Measurements from ENCODE around the gene FAHD1. TPM values are rescaled to one million over a fixed set of nuclear protein-coding genes. Genes with fewer than 3 reads are reported as not detected.

FAHD1 gene
- total RNA-seq, 2 experiments from 2014 or later: 4.1 to 4.5 TPM

- Mint-ChIP-seq H3K27ac (no peak overlapping the region), H3K4me3 (no peak overlapping the region), H3K36me3 (ENCODE audit: low read depth) (no peaks in the 10 kb centered on the region), H3K4me1 (ENCODE audit: low read depth) (peaks cover 5% of the 10 kb centered on the region), H3K27me3 (peaks cover 38% of the 10 kb centered on the region), H3K9me3 (no peaks in the 10 kb centered on the region)
- H3K4me1 ChIP-seq (ENCODE audit: insufficient read depth, low read length): peaks cover 7% of the 10 kb centered on the region
- no peak for ATAC-seq (ENCODE audit: poor library complexity)
- H3K27ac ChIP-seq (ENCODE audit: low read depth in 1 of 2, low read length in 2 of 2): no peak overlapping the region
- no peak overlapping the region for H3K4me3 ChIP-seq (ENCODE audit: low read length)
- intact Hi-C loops (cut with DNase I, micrococcal nuclease): loop anchor here in 1 of 2 experiments (10.0 kb wide), 1 partner anchor 1478 kb away; the partner anchor contains the start of gene OR2C1
- H3K27me3 ChIP-seq (ENCODE audit: control insufficient read depth in 1 of 2, insufficient read depth in 2 of 2, low read length in 2 of 2): peaks cover 16 to 18% of the 10 kb centered on the region in 2 experiments
- H3K36me3 ChIP-seq (ENCODE audit: insufficient read depth, low read length): no peaks in the 10 kb centered on the region
- no peak for DNase-seq
- TF ChIP-seq CTCF (IDR thresholded peaks at IDR 0.05): no peak
- ChIA-PET POLR2A (no interaction called here), CTCF (no interaction called here)
- peaks cover 0 to 3% of the 10 kb centered on the region in 2 experiments for H3K9me3 ChIP-seq (ENCODE audit: control insufficient read depth in 1 of 2, insufficient read depth in 1 of 2, low read length in 2 of 2)
Measured at GRCh38 chr16:1876468-1876867, 49.5 kb downstream of the FAHD1 start.

- no peak overlapping the region for H3K4me3 Mint-ChIP-seq
- ChIA-PET CTCF (interaction anchor here (0.6 kb wide), 1 partner anchor 25 kb away, joined by 3 read pairs; no protein-coding TSS in a partner anchor), POLR2A (no interaction called here)
- DNase-seq: no peak
- H3K9me3 Mint-ChIP-seq: no peaks in the 10 kb centered on the region
- H3K4me1 Mint-ChIP-seq (ENCODE audit: low read depth): peaks cover 4% of the 10 kb centered on the region
- Histone ChIP-seq H3K9me3 (ENCODE audit: control insufficient read depth in 1 of 2, insufficient read depth in 1 of 2, low read length in 2 of 2) (peaks cover 0 to 2% of the 10 kb centered on the region in 2 experiments), H3K4me1 (ENCODE audit: insufficient read depth, low read length) (peaks cover 6% of the 10 kb centered on the region), H3K36me3 (ENCODE audit: insufficient read depth, low read length) (no peaks in the 10 kb centered on the region), H3K27me3 (ENCODE audit: control insufficient read depth in 1 of 2, insufficient read depth in 2 of 2, low read length in 2 of 2) (peaks cover 16 to 18% of the 10 kb centered on the region in 2 experiments), H3K4me3 (ENCODE audit: low read length) (no peak overlapping the region), H3K27ac (ENCODE audit: low read depth in 1 of 2, low read length in 2 of 2) (no peak overlapping the region)
- intact Hi-C loops (cut with DNase I, micrococcal nuclease): loop anchor here in 1 of 2 experiments (10.0 kb wide), 1 partner anchor 1478 kb away; the partner anchor contains the start of gene OR2C1
- H3K27me3 Mint-ChIP-seq: peaks cover 37% of the 10 kb centered on the region
- TF ChIP-seq CTCF (IDR thresholded peaks at IDR 0.05): no peak
- H3K36me3 Mint-ChIP-seq (ENCODE audit: low read depth): no peaks in the 10 kb centered on the region
- no peak for ATAC-seq (ENCODE audit: poor library complexity)
- no peak overlapping the region for H3K27ac Mint-ChIP-seq
Measured at GRCh38 chr16:1877089-1877488, 50.1 kb downstream of the FAHD1 start.

- Mint-ChIP-seq H3K4me1 (ENCODE audit: low read depth) (no peaks in the 10 kb centered on the region), H3K36me3 (ENCODE audit: low read depth) (no peaks in the 10 kb centered on the region), H3K9me3 (no peaks in the 10 kb centered on the region), H3K4me3 (no peak overlapping the region), H3K27me3 (peaks cover 31% of the 10 kb centered on the region), H3K27ac (no peak overlapping the region)
- no peak for TF ChIP-seq CTCF (IDR thresholded peaks at IDR 0.05)
- H3K27ac ChIP-seq (ENCODE audit: low read depth in 1 of 2, low read length in 2 of 2): no peak overlapping the region
- H3K4me1 ChIP-seq (ENCODE audit: insufficient read depth, low read length): no peaks in the 10 kb centered on the region
- no peaks in the 10 kb centered on the region for H3K9me3 ChIP-seq (ENCODE audit: control insufficient read depth in 1 of 2, insufficient read depth in 1 of 2, low read length in 2 of 2)
- no peaks in the 10 kb centered on the region for H3K36me3 ChIP-seq (ENCODE audit: insufficient read depth, low read length)
- DNase-seq (no peak), ATAC-seq (ENCODE audit: poor library complexity) (no peak)
- H3K27me3 ChIP-seq (ENCODE audit: control insufficient read depth in 1 of 2, insufficient read depth in 2 of 2, low read length in 2 of 2): peaks cover 9 to 18% of the 10 kb centered on the region in 2 experiments
- POLR2A ChIA-PET: no interaction called here
- no peak overlapping the region for H3K4me3 ChIP-seq (ENCODE audit: low read length)
- CTCF ChIA-PET: no interaction called here
- intact Hi-C loops (cut with DNase I, micrococcal nuclease): loop anchor here in 1 of 2 experiments (10.0 kb wide), 1 partner anchor 1477 kb away; the partner anchor contains the start of gene OR2C1
Measured at GRCh38 chr16:1877804-1878203, 50.8 kb downstream of the FAHD1 start.
